HL-60 (cell line): ENCODE measurements around the gene OR52H1.

Experiments
- GABPA ChIP-seq: IDR thresholded peaks from 2 replicates; pipeline ENCODE4 v1.6.1; 2012; ENCODE audit warnings: low read depth
- POLR2AphosphoS5 ChIP-seq: IDR thresholded peaks from 2 replicates; pipeline ENCODE4 v1.6.1; 2012; ENCODE audit warnings: low read depth
- SPI1 ChIP-seq: IDR thresholded peaks from 2 replicates; pipeline ENCODE4 v1.6.1; 2012; ENCODE audit warnings: low read depth, mild to moderate bottlenecking, borderline replicate concordance
- TF ChIP-seq, protein P1 (sequence below): IDR thresholded peaks from one replicate; pipeline ENCODE4 v1.5.1; 2011; ENCODE audit warnings: low read length, control low read depth, inconsistent platforms; ENCODE audit not compliant: insufficient read depth

DNA sequence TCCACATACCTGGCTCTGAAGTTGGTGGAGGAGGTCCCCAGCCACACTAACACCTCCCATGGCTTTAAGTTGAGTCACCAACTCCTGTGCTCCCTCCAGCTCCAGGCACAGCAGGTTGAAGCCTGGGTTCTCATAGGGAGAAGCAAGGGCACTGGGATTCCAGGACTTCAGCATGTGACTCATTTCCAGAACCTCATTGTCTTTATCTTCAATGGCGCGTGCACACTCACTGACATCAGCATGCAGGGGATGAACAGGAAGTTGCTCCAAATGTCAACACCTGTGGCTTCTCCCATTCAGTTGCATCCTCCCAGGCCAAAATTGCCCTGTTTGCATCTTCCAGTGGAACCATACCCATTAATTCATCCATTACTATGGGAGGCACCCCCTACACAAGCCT is 26.0 kb downstream of the OR52H1 start:
- TF ChIP-seq GABPA (no peak), POLR2AphosphoS5 (no peak), SPI1 (no peak)
- TF ChIP-seq, protein P1, sequence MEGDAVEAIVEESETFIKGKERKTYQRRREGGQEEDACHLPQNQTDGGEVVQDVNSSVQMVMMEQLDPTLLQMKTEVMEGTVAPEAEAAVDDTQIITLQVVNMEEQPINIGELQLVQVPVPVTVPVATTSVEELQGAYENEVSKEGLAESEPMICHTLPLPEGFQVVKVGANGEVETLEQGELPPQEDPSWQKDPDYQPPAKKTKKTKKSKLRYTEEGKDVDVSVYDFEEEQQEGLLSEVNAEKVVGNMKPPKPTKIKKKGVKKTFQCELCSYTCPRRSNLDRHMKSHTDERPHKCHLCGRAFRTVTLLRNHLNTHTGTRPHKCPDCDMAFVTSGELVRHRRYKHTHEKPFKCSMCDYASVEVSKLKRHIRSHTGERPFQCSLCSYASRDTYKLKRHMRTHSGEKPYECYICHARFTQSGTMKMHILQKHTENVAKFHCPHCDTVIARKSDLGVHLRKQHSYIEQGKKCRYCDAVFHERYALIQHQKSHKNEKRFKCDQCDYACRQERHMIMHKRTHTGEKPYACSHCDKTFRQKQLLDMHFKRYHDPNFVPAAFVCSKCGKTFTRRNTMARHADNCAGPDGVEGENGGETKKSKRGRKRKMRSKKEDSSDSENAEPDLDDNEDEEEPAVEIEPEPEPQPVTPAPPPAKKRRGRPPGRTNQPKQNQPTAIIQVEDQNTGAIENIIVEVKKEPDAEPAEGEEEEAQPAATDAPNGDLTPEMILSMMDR: no peak
